ENCODE results near the gene FOXO1.

Gene FOXO1

DNA sequence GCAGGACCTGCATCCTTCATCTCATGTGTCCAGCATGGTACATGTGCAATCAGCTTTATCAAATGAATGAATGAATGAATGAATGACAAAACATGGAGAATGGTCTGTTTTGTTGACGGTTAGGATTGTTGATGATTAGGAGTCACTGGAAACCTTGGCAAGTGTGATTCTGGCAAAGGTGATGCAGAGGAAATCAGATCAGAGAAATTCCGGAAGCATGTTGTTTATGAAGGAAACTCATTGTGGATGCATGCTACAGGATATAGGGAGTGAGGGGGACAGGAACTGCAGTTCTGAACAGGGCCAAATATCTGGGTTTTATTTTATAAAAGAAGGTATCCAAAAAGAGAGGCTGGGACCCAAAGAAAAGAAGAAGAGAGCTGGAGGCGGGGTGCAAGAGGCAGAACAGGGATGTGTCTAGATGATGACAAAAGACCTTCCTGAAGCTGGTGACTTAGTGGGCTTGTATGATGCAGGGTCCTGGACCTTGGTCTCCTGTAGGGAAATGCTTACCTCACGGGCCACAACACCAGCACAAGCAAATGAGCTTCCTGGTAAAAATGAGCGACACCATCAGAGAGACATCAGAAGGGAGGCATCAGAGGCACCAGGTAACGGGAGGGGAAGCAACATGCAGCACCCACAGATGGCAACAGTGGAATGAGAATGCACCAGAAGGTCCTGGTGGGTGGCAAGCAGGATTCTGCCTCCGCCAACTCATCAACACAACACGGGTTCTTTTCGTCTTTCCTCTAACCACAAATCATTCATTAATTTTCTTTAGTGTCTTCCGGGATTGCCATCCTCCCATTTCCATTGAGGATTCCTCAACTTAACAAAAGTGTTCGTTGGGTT, 159.6 kb downstream of the FOXO1 start:
- no peak for DNase-seq (ENCODE audit: low read depth)

All from activated gamma-delta T cell treated with anti-CD3 and anti-CD28 coated beads, Interleukin-2, amount 50 U/mL, for 16 hours (primary cell).